Thymus (tissue), 11 donors: ENCODE results near the gene KCNB1. TPM values are rescaled to one million over a fixed set of nuclear protein-coding genes. Genes with fewer than 3 reads are reported as not detected.
A peak's percentile ranks its signal among the peaks of the same experiment; 100 is the strongest.

Source experiments
- DNase-seq, 9 donors: peaks; one replicate each; pipeline ENCODE4 v3.0.0-alpha.2; 2013; ENCODE audit warnings: low spot score in 9 of 9, low read depth in 6 of 9, missing footprints in 1 of 9
- H3K27ac ChIP-seq, 2 donors: one replicate each; pipeline ENCODE4 v1.5.1; 2013; ENCODE audit warnings: control low read depth in 1 of 2, low read depth in 1 of 2, low read length in 1 of 2, mild to moderate bottlenecking in 1 of 2, moderate library complexity in 1 of 2
- H3K27me3 ChIP-seq, 2 donors: one replicate each; pipeline ENCODE4 v1.5.1; 2013; ENCODE audit warnings: low read length in 1 of 2; ENCODE audit not compliant: control insufficient read depth in 2 of 2, insufficient read depth in 1 of 2
- H3K36me3 ChIP-seq, 2 donors: one replicate each; pipeline ENCODE4 v1.5.1; 2013; ENCODE audit warnings: low read length in 1 of 2, mild to moderate bottlenecking in 1 of 2, moderate library complexity in 1 of 2; ENCODE audit not compliant: control insufficient read depth in 2 of 2, insufficient read depth in 2 of 2
- H3K4me1 ChIP-seq, 2 donors: one replicate each; pipeline ENCODE4 v1.5.1; 2013; ENCODE audit warnings: low read length in 2 of 2; ENCODE audit not compliant: control insufficient read depth in 2 of 2, insufficient read depth in 2 of 2
- H3K4me3 ChIP-seq, 2 donors: one replicate each; pipeline ENCODE4 v1.5.1; 2013; ENCODE audit warnings: low read length in 2 of 2, control low read depth in 1 of 2, mild to moderate bottlenecking in 1 of 2
- H3K9me3 ChIP-seq, 2 donors: one replicate each; pipeline ENCODE4 v1.5.1; 2013; ENCODE audit warnings: low read length in 1 of 2, mild to moderate bottlenecking in 1 of 2; ENCODE audit not compliant: control insufficient read depth in 2 of 2, insufficient read depth in 1 of 2
- WGBS: extraction: QIAGEN DNeasy Blood & Tissue Kit; methylation state at CpG from one replicate; pipeline ENCODE4 v1.1.7; 2013; 5-methylcytosine and 5-hydroxymethylcytosine counted together
- polyA plus RNA-seq: library from polyadenylated mRNA; stranded (reverse); fragments of 200-250 nt; gene quantifications from one replicate; pipeline ENCODE4 v1.2.3, GENCODE V29; 2013
- total RNA-seq: library from RNA; stranded (reverse); fragments of 120-200 nt; gene quantifications from one replicate; pipeline ENCODE4 v1.2.4, GENCODE V29; 2013
- donor health status: healthy.

The KCNB1 gene
- total and polyA plus RNA-seq, 2 donors, result 0.09 to 0.55 TPM

GRCh38 chr20:49337357-49337756 is 145.1 kb downstream of the KCNB1 start:
- Histone ChIP-seq H3K4me3 (no peak overlapping the region), H3K27me3 (peaks cover 0 to 7% of the 10 kb centered on the region in 2 donors), H3K9me3 (no peaks in the 10 kb centered on the region), H3K36me3 (no peaks in the 10 kb centered on the region), H3K4me1 (no peaks in the 10 kb centered on the region), H3K27ac (no peak overlapping the region)
- DNase-seq, result no peak
- WGBS, result 87% methylated on average over 7 of the region's 7 CpGs

GRCh38 chr20:49336786-49337185 is 145.7 kb downstream of the KCNB1 start:
- Histone ChIP-seq H3K9me3 (no peaks in the 10 kb centered on the region), H3K4me3 (no peak overlapping the region), H3K36me3 (no peaks in the 10 kb centered on the region), H3K27me3 (peaks cover 0 to 7% of the 10 kb centered on the region in 2 donors), H3K27ac (no peak overlapping the region), H3K4me1 (no peaks in the 10 kb centered on the region)
- DNase-seq, result no peak
- WGBS, result 93% methylated on average over 7 of the region's 7 CpGs

- Histone ChIP-seq H3K27me3 (peaks cover 0 to 7% of the 10 kb centered on the region in 2 donors), H3K27ac (no peak overlapping the region), H3K4me1 (no peaks in the 10 kb centered on the region), H3K4me3 (no peak overlapping the region), H3K36me3 (no peaks in the 10 kb centered on the region), H3K9me3 (no peaks in the 10 kb centered on the region)
- DNase-seq, result no peak
- WGBS, result 99% methylated on average over 12 of the region's 12 CpGs
Measured at GRCh38 chr20:49335476-49335875, 147.0 kb downstream of the KCNB1 start.

GRCh38 chr20:49330701-49331615 is 151.5 kb downstream of the KCNB1 start:
- peaks cover 0 to 15% of the 10 kb centered on the region in 2 donors for H3K27me3 ChIP-seq
- no peak overlapping the region for H3K27ac ChIP-seq
- no peaks in the 10 kb centered on the region for H3K9me3 ChIP-seq
- no peak for DNase-seq
- 88% methylated on average over 3 of the region's 3 CpGs for WGBS
- H3K4me3 ChIP-seq, result no peak overlapping the region
- no peaks in the 10 kb centered on the region for H3K36me3 ChIP-seq
- H3K4me1 ChIP-seq, result no peaks in the 10 kb centered on the region

GRCh38 chr20:49328790-49329189 is 153.7 kb downstream of the KCNB1 start:
- Histone ChIP-seq H3K9me3 (no peaks in the 10 kb centered on the region), H3K27me3 (peaks cover 0 to 15% of the 10 kb centered on the region in 2 donors), H3K36me3 (no peaks in the 10 kb centered on the region), H3K4me1 (peaks cover 0 to 4% of the 10 kb centered on the region in 2 donors), H3K4me3 (no peak overlapping the region), H3K27ac (no peak overlapping the region)
- DNase-seq, result no peak

- Histone ChIP-seq H3K27ac (no peak overlapping the region), H3K36me3 (no peaks in the 10 kb centered on the region), H3K9me3 (no peaks in the 10 kb centered on the region), H3K4me3 (no peak overlapping the region), H3K4me1 (peaks cover 2 to 8% of the 10 kb centered on the region in 2 donors), H3K27me3 (peaks cover 0 to 13% of the 10 kb centered on the region in 2 donors)
- no peak for DNase-seq
- 92% methylated on average over 10 of the region's 10 CpGs for WGBS
Measured at GRCh38 chr20:49326026-49326425, 156.4 kb downstream of the KCNB1 start.

- peaks cover 7 to 31% of the 10 kb centered on the region in 2 donors for H3K27me3 ChIP-seq
- peaks cover 2 to 8% of the 10 kb centered on the region in 2 donors for H3K4me1 ChIP-seq
- no peak overlapping the region for H3K27ac ChIP-seq
- H3K36me3 ChIP-seq, result no peaks in the 10 kb centered on the region
- H3K4me3 ChIP-seq, result no peak overlapping the region
- DNase-seq, result no peak
- H3K9me3 ChIP-seq, result peaks cover 0 to 3% of the 10 kb centered on the region in 2 donors
- 96% methylated on average over 5 of the region's 5 CpGs for WGBS
Measured at GRCh38 chr20:49324306-49324705, 158.2 kb downstream of the KCNB1 start.

- H3K4me3 ChIP-seq, result no peak overlapping the region
- H3K36me3 ChIP-seq, result no peaks in the 10 kb centered on the region
- peak in 7 of 9 donors; percentile 25 to 76 (median 37) for DNase-seq
- peaks cover 2 to 11% of the 10 kb centered on the region in 2 donors for H3K4me1 ChIP-seq
- peaks cover 0 to 7% of the 10 kb centered on the region in 2 donors for H3K9me3 ChIP-seq
- 38% methylated on average over 9 of the region's 9 CpGs for WGBS
- H3K27me3 ChIP-seq, result peaks cover 13 to 35% of the 10 kb centered on the region in 2 donors
- H3K27ac ChIP-seq, result no peak overlapping the region
Measured at GRCh38 chr20:49323622-49324238, 158.7 kb downstream of the KCNB1 start.

GRCh38 chr20:49320460-49320859 is 162.0 kb downstream of the KCNB1 start:
- Histone ChIP-seq H3K36me3 (no peaks in the 10 kb centered on the region), H3K27ac (no peak overlapping the region), H3K9me3 (peaks cover 0 to 7% of the 10 kb centered on the region in 2 donors), H3K4me3 (no peak overlapping the region), H3K4me1 (peaks cover 10 to 12% of the 10 kb centered on the region in 2 donors), H3K27me3 (peaks cover 32 to 60% of the 10 kb centered on the region in 2 donors)
- 5% methylated on average over 1 of the region's 1 CpG for WGBS
- no peak for DNase-seq
